ENCODE data around the gene PGGT1B. TPM values are rescaled to one million over a fixed set of nuclear protein-coding genes. Genes with fewer than 3 reads are reported as not detected.

Gene PGGT1B
- total RNA-seq, 4 donors from 2014 or later = 8.7 to 16.5 (median 14.8) TPM

DNA sequence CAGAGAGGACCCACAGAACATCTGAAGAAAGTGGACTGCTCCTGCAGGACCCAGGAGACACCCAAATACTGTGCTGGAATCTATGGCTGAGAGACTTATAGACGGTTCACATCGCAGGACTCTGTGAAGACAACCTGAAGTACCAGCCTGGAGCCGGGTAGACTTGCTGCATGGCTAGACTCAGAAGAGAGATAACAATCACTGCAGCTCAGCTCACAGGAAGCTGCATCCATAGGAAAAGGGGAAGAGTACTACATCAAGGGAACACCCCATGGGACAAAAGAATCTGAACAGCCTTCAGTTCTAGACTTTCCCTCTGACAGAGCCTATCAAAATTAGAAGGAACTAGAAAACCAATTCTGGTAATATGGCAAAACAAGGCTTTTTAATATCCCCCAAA is 66.5 kb downstream of the PGGT1B start:
- TF ChIP-seq, protein P1, sequence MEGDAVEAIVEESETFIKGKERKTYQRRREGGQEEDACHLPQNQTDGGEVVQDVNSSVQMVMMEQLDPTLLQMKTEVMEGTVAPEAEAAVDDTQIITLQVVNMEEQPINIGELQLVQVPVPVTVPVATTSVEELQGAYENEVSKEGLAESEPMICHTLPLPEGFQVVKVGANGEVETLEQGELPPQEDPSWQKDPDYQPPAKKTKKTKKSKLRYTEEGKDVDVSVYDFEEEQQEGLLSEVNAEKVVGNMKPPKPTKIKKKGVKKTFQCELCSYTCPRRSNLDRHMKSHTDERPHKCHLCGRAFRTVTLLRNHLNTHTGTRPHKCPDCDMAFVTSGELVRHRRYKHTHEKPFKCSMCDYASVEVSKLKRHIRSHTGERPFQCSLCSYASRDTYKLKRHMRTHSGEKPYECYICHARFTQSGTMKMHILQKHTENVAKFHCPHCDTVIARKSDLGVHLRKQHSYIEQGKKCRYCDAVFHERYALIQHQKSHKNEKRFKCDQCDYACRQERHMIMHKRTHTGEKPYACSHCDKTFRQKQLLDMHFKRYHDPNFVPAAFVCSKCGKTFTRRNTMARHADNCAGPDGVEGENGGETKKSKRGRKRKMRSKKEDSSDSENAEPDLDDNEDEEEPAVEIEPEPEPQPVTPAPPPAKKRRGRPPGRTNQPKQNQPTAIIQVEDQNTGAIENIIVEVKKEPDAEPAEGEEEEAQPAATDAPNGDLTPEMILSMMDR (IDR thresholded peaks at IDR 0.05) = no peak
- no peak for TF ChIP-seq POLR2A (IDR thresholded peaks at IDR 0.05)
- no peak for DNase-seq (ENCODE audit: low spot score in 2 of 2)
- WGBS, 2 donors = 77 to 84% methylated on average over 3 of the region's 3 CpGs
- intact Hi-C loops (cut with DNase I; ENCODE audit: low total_unique reads) = no loop called here
- no peak overlapping the region for H3K4me3 ChIP-seq (ENCODE audit: low read depth, poor library complexity, severe bottlenecking)

DNA sequence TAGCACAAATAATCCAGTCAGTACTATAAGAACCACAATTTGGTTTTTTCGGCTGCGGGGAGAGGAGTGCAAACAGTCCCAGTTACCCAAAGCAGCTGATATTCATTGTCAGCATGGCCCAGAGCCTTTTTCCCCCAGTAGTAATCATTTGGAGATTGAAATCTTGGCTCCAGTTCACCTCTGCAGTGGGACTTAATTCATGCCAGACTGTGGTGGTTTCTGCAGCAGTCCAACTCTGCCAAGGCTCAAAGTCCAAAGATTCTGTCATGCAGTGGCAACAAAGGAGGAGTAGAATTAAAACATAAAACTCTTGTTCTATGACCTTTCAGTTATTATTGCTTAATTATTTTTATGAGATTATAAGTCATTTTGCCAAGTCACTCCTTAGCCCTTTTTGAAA is 68.0 kb downstream of the PGGT1B start:
- no peak for DNase-seq (ENCODE audit: low spot score in 2 of 2)
- 57 to 72% methylated on average over 2 of the region's 2 CpGs for WGBS, 2 donors
- intact Hi-C loops (cut with DNase I; ENCODE audit: low total_unique reads) = no loop called here
- no peak for TF ChIP-seq POLR2A (IDR thresholded peaks at IDR 0.05)
- TF ChIP-seq, protein P1 (IDR thresholded peaks at IDR 0.05) = no peak
- H3K4me3 ChIP-seq (ENCODE audit: low read depth, poor library complexity, severe bottlenecking) = no peak overlapping the region

DNA sequence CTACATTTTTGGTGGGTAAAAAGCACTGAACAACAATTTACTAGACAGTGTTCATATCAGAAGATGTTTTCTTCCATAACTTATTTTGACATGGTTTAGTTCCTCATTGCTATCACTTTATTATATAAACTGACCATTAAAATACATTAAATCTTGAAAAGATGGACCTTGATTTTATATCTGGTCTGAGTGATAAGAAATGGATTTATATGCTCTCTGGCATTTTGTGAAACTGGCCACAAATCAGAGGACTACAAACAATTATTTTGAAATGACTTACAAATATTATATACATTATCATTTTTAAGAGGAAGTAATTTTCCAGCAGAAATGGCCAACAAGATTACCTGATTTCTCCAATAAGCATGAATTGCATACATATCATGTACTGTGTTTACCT is 69.4 kb downstream of the PGGT1B start:
- H3K4me3 ChIP-seq (ENCODE audit: low read depth, poor library complexity, severe bottlenecking) = no peak overlapping the region
- no peak for TF ChIP-seq POLR2A (IDR thresholded peaks at IDR 0.05)
- TF ChIP-seq, protein P1 (IDR thresholded peaks at IDR 0.05) = no peak
- DNase-seq (ENCODE audit: low spot score in 2 of 2) = no peak
- intact Hi-C loops (cut with DNase I; ENCODE audit: low total_unique reads) = no loop called here

DNA sequence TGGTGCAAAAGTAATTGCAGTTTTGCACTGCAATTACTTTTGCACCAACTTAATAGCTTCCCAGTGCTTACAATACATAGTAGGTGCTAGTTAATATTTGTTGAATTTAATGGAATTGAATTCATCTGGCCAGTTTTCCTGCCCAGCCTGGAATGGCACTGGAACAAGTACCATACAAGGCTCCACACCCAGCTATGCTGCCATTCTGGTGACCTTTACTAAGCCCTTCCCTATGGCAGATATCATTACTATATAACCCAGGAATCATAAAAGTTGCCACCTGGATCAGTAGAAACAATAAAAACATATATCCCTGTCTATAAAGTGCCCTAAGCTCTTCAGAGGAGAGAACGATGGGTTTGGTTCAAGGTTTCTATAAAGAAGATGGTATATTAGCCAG is 70.6 kb downstream of the PGGT1B start:
- no peak overlapping the region for H3K4me3 ChIP-seq (ENCODE audit: low read depth, poor library complexity, severe bottlenecking)
- no peak for TF ChIP-seq POLR2A (IDR thresholded peaks at IDR 0.05)
- TF ChIP-seq, protein P1 (IDR thresholded peaks at IDR 0.05) = no peak
- intact Hi-C loops (cut with DNase I; ENCODE audit: low total_unique reads) = no loop called here
- no peak for DNase-seq (ENCODE audit: low spot score in 2 of 2)
- WGBS, 2 donors = 90 to 94% methylated on average over 1 of the region's 1 CpG

DNA sequence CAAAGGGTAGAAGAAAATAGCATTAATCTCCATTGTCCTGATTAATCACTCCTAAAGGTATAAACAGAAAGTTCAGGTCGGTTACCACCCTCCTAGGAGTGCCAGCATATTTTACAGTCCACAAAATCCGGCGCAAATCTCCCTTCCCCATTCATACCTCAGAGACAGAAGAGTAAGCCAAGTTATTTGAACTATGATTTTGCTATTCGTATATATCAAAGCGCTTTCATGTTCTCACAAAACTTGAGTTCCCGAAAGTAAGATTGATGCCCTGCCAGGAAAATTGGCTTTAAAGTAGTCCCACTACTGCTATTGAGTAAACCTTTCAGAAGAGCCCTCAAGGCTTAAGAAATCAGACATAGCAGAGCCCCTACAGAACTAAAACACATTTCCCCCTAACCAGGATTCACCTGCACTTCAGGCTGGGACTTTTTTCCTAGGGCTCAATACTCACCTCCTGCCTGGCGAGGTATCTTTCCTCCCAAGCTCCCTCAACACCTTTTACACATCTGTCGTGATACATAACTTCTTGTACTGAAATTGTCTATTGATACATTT is 71.1 kb downstream of the PGGT1B start:
- no peak for TF ChIP-seq POLR2A (IDR thresholded peaks at IDR 0.05)
- TF ChIP-seq, protein P1 (IDR thresholded peaks at IDR 0.05) = no peak
- WGBS, 2 donors = 55 to 63% methylated on average over 8 of the region's 8 CpGs
- H3K4me3 ChIP-seq (ENCODE audit: low read depth, poor library complexity, severe bottlenecking) = no peak overlapping the region
- DNase-seq (ENCODE audit: low spot score in 2 of 2) = no peak
- intact Hi-C loops (cut with DNase I; ENCODE audit: low total_unique reads) = no loop called here

DNA sequence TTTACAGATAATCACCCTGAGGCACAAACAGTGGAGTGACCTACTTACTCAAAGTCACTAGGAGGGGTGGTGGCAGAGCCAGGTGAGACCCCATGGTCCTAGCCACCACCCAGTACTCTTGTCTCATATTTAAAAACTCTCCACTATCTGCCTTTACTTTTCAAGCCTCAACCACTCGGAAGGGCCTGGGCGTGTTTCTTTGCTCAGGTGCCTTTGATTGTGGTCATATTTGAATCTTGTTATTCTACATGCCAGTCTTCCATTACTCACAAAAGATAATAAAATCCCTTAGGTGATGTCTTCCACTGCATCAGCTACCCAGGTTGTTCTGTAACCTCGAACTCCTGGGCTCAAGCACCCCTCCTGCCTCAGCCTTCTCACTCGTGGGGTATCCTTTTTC is 72.3 kb downstream of the PGGT1B start:
- DNase-seq (ENCODE audit: low spot score in 2 of 2) = no peak
- intact Hi-C loops (cut with DNase I; ENCODE audit: low total_unique reads) = no loop called here
- WGBS, 2 donors = 65 to 83% methylated on average over 4 of the region's 4 CpGs
- TF ChIP-seq POLR2A (IDR thresholded peaks at IDR 0.05) = no peak
- TF ChIP-seq, protein P1 (IDR thresholded peaks at IDR 0.05) = no peak
- no peak overlapping the region for H3K4me3 ChIP-seq (ENCODE audit: low read depth, poor library complexity, severe bottlenecking)

All from lower leg skin (tissue), 4 donors.